Gastroesophageal sphincter (tissue), 4 donors: ENCODE data around the gene IL19. TPM values are rescaled to one million over a fixed set of nuclear protein-coding genes. Genes with fewer than 3 reads are reported as not detected.

Experiments
- ATAC-seq: fragments of 150-250 bp; one replicate; pipeline ENCODE4 v1.9.1; 2016; ENCODE audit warnings: mild to moderate bottlenecking, moderate library complexity
- H3K27ac ChIP-seq, 4 donors: fragments of 200-600 bp; sonication (generic) in 3 of 4; 1 replicate in 3 of 4; 2 replicates in 1 of 4; pipeline ENCODE4 v1.5.1; 2016 to 2019
- H3K27me3 ChIP-seq: fragments of 200-600 bp; sonication (generic); one replicate; pipeline ENCODE4 v1.5.1; 2019
- H3K36me3 ChIP-seq, 2 donors: fragments of 200-600 bp; sonication (generic); one replicate each; pipeline ENCODE4 v1.5.1; 2019; ENCODE audit warnings: control low read depth in 1 of 2
- H3K4me1 ChIP-seq, 3 donors: fragments of 200-600 bp; sonication (generic); 1 replicate in 2 of 3; 2 replicates in 1 of 3; pipeline ENCODE4 v1.5.1; 2016 to 2019; ENCODE audit warnings: control low read depth in 2 of 3
- H3K4me3 ChIP-seq, 2 donors: fragments of 200-600 bp; sonication (generic); one replicate each; pipeline ENCODE4 v1.5.1; 2019; ENCODE audit warnings: mild to moderate bottlenecking in 1 of 2, moderate library complexity in 1 of 2
- H3K9me3 ChIP-seq, 3 donors: fragments of 200-600 bp; sonication (generic); one replicate each; pipeline ENCODE4 v1.5.1; 2017 to 2019; ENCODE audit warnings: control low read depth in 2 of 3
- CTCF ChIP-seq, 4 experiments: fragments of 200-600 bp in 2 of 4; fragments of 450-650 bp in 2 of 4; sonication (generic) in 1 of 4; IDR thresholded peaks; one replicate each; pipeline ENCODE4 v1.5.1; 2017 to 2019; ENCODE audit warnings: antibody characterized with exemption in 4 of 4, mild to moderate bottlenecking in 2 of 4, moderate library complexity in 2 of 4
- EP300 ChIP-seq: sonication (generic); formaldehyde crosslinking; IDR thresholded peaks from one replicate; pipeline ENCODE4 v1.6.1; 2017; ENCODE audit warnings: antibody characterized with exemption, mild to moderate bottlenecking
- POLR2A ChIP-seq, 2 donors: fragments of 450-650 bp; IDR thresholded peaks; one replicate each; pipeline ENCODE4 v1.6.1; 2017; ENCODE audit warnings: antibody characterized with exemption in 2 of 2, mild to moderate bottlenecking in 2 of 2, moderate library complexity in 1 of 2
- POLR2AphosphoS5 ChIP-seq: sonication (generic); formaldehyde crosslinking; IDR thresholded peaks from one replicate; pipeline ENCODE4 v1.6.1; 2017; ENCODE audit warnings: antibody characterized with exemption
- WGBS, 2 donors: methylation state at CpG; one replicate each; pipeline ENCODE4 v1.1.5; 2018; ENCODE audit warnings: low coverage in 1 of 2; 5-methylcytosine and 5-hydroxymethylcytosine counted together
- total RNA-seq, 4 donors: library from RNA; depleted of rRNA; stranded (reverse); fragments of >200 nt; gene quantifications; one replicate each; pipeline ENCODE4 v1.1.0, GENCODE V29; 2016

Gene IL19
- total RNA-seq, 4 donors from 2014 or later = 0.27 TPM; not detected in 3

- no peak for ATAC-seq
- Histone ChIP-seq H3K27ac (no peak overlapping the region), H3K9me3 (peaks cover 0 to 13% (median 0%) of the 10 kb centered on the region in 3 donors), H3K36me3 (no peaks in the 10 kb centered on the region), H3K4me3 (no peak overlapping the region), H3K4me1 (no peaks in the 10 kb centered on the region), H3K27me3 (peaks cover 7% of the 10 kb centered on the region)
- 63 to 67% methylated on average over 3 of the region's 3 CpGs for WGBS, 2 donors
- TF ChIP-seq EP300 (no peak), CTCF (IDR thresholded peaks at IDR 0.05) (no peak)
Measured at GRCh38 chr1:206882555-206882954, 112.0 kb downstream of the IL19 start.

GRCh38 chr1:206883160-206883559 is 112.6 kb downstream of the IL19 start:
- Histone ChIP-seq H3K4me1 (no peaks in the 10 kb centered on the region), H3K9me3 (peaks cover 0 to 7% (median 0%) of the 10 kb centered on the region in 3 donors), H3K27ac (no peak overlapping the region), H3K36me3 (no peaks in the 10 kb centered on the region), H3K27me3 (peaks cover 7% of the 10 kb centered on the region), H3K4me3 (no peak overlapping the region)
- no peak for ATAC-seq
- WGBS, 2 donors = 88 to 100% methylated on average over 1 of the region's 1 CpG
- TF ChIP-seq POLR2AphosphoS5 (no peak), POLR2A (IDR thresholded peaks at IDR 0.05) (no peak), EP300 (no peak), CTCF (IDR thresholded peaks at IDR 0.05) (no peak)

GRCh38 chr1:206883876-206884275 is 113.3 kb downstream of the IL19 start:
- peaks cover 7% of the 10 kb centered on the region for H3K27me3 ChIP-seq
- H3K36me3 ChIP-seq = no peaks in the 10 kb centered on the region
- no peak overlapping the region for H3K27ac ChIP-seq
- TF ChIP-seq POLR2AphosphoS5 (no peak), CTCF (IDR thresholded peaks at IDR 0.05) (no peak), POLR2A (IDR thresholded peaks at IDR 0.05) (no peak), EP300 (no peak)
- ATAC-seq = no peak
- H3K4me1 ChIP-seq = no peaks in the 10 kb centered on the region
- no peak overlapping the region for H3K4me3 ChIP-seq
- no peaks in the 10 kb centered on the region for H3K9me3 ChIP-seq
- 75 to 79% methylated on average over 2 of the region's 2 CpGs for whole genome bisulfite sequencing, 2 donors

GRCh38 chr1:206885341-206886060 is 114.9 kb downstream of the IL19 start:
- ATAC-seq = no peak
- no peaks in the 10 kb centered on the region for H3K4me1 ChIP-seq
- no peak overlapping the region for H3K27ac ChIP-seq
- H3K9me3 ChIP-seq = no peaks in the 10 kb centered on the region
- TF ChIP-seq CTCF (IDR thresholded peaks at IDR 0.05) (no peak), POLR2AphosphoS5 (no peak), EP300 (no peak), POLR2A (IDR thresholded peaks at IDR 0.05) (no peak)
- no peaks in the 10 kb centered on the region for H3K36me3 ChIP-seq
- no peak overlapping the region for H3K4me3 ChIP-seq
- H3K27me3 ChIP-seq = peaks cover 7% of the 10 kb centered on the region
- 60 to 61% methylated on average over 2 to 3 of the region's 3 CpGs for WGBS, 2 donors

- ATAC-seq = no peak
- WGBS, 2 donors = 85% methylated on average over 1 of the region's 1 CpG; no CpG with 5 or more reads in 1 of the 2 donors
- Histone ChIP-seq H3K27ac (no peak overlapping the region), H3K36me3 (no peaks in the 10 kb centered on the region), H3K9me3 (no peaks in the 10 kb centered on the region), H3K4me3 (no peak overlapping the region), H3K27me3 (peaks cover 19% of the 10 kb centered on the region), H3K4me1 (no peaks in the 10 kb centered on the region)
- no peak for TF ChIP-seq POLR2AphosphoS5
- no peak for TF ChIP-seq EP300
- TF ChIP-seq CTCF (IDR thresholded peaks at IDR 0.05) = no peak
- TF ChIP-seq POLR2A (IDR thresholded peaks at IDR 0.05) = no peak
Measured at GRCh38 chr1:206886831-206887230, 116.3 kb downstream of the IL19 start.
